Right cardiac atrium (tissue), 5 donors: ENCODE measurements around the gene PCDHGB1. TPM values are rescaled to one million over a fixed set of nuclear protein-coding genes. Genes with fewer than 3 reads are reported as not detected.

ENCODE experiments used
- polyA plus RNA-seq: library from polyadenylated mRNA; stranded (reverse); fragments of 200-250 nt; gene quantifications from one replicate; pipeline ENCODE4 v1.2.3, GENCODE V29; 2013
- total RNA-seq, 4 donors: library from RNA; stranded (reverse); fragmentation: NEBNext Ultra II Directional; extraction: Animal tissue kit (Norgen Biotek cat#: 25700); gene quantifications; one replicate each; pipeline ENCODE4 v1.2.1, GENCODE V29; 2021
- donor health status: healthy with polysubstance abuse.
- donor health status: DM: no; HTN: yes; CAD: no.
- donor health status: DM: no; HTN: no; CAD: no.
- donor health status: DM: no; HTN: yes; CAD: no; lungs with severe emphysema.
- donor health status: DM: yes; HTN: yes; CAD: no.

PCDHGB1 gene
- total and polyA plus RNA-seq, 5 donors: 1.3 to 4.4 (median 3.3) TPM

Other genes with a start within 250 kb of the PCDHGB1 start
Only the 30 nearest of the 37 such genes appear.
- 1 to 10 TPM; 1.7 to 2.4 (median 2.1) TPM for gene PCDHB9, start 162.9 kb upstream of the PCDHGB1 start, total RNA-seq
- gene PCDHB9, start 162.9 kb upstream of the PCDHGB1 start, polyA plus RNA-seq: 0.63 TPM
- gene PCDHB10, start 157.7 kb upstream of the PCDHGB1 start, total RNA-seq: 1 to 10 TPM; 1.1 to 2.0 (median 1.5) TPM
- gene PCDHB10, start 157.7 kb upstream of the PCDHGB1 start, polyA plus RNA-seq: 1.00 TPM
- gene PCDHB11, start 150.5 kb upstream of the PCDHGB1 start, total RNA-seq: 1 to 10 TPM; 1.9 to 2.9 (median 2.5) TPM
- 0.48 TPM for gene PCDHB11, start 150.5 kb upstream of the PCDHGB1 start, polyA plus RNA-seq
- 1 to 10 TPM; 1.7 to 3.3 (median 2.8) TPM for gene PCDHB12, start 141.4 kb upstream of the PCDHGB1 start, total RNA-seq
- gene PCDHB12, start 141.4 kb upstream of the PCDHGB1 start, polyA plus RNA-seq: 0.72 TPM
- gene PCDHB13, start 136.2 kb upstream of the PCDHGB1 start, total RNA-seq: 1 to 10 TPM; 4.3 to 5.8 (median 5.3) TPM
- gene PCDHB13, start 136.2 kb upstream of the PCDHGB1 start, polyA plus RNA-seq: 1.7 TPM
- 1 to 10 TPM; 4.3 to 5.9 (median 5.3) TPM for gene PCDHB14, start 126.8 kb upstream of the PCDHGB1 start, total RNA-seq
- 2.3 TPM for gene PCDHB14, start 126.8 kb upstream of the PCDHGB1 start, polyA plus RNA-seq
- 1 to 10 TPM; 2.9 to 6.7 (median 5.3) TPM for gene PCDHB15, start 104.7 kb upstream of the PCDHGB1 start, total RNA-seq
- 2.5 TPM for gene PCDHB15, start 104.7 kb upstream of the PCDHGB1 start, polyA plus RNA-seq
- gene SLC25A2, start 46.0 kb upstream of the PCDHGB1 start, total RNA-seq: under 1 TPM in 2 of 4 donors, not detected in 2; 0.17 to 0.37 TPM
- gene SLC25A2, start 46.0 kb upstream of the PCDHGB1 start, polyA plus RNA-seq: 0.14 TPM
- 100 to 1,000 TPM in 1 of 4 donors, 10 to 100 TPM in 3; 86.7 to 109 (median 95.1) TPM for gene TAF7, start 29.3 kb upstream of the PCDHGB1 start, total RNA-seq
- gene TAF7, start 29.3 kb upstream of the PCDHGB1 start, polyA plus RNA-seq: 94.6 TPM
- 1 to 10 TPM; 1.7 to 2.8 (median 1.8) TPM for gene PCDHGA1, start 19.6 kb upstream of the PCDHGB1 start, total RNA-seq
- 0.70 TPM for gene PCDHGA1, start 19.6 kb upstream of the PCDHGB1 start, polyA plus RNA-seq
- 1 to 10 TPM; 6.4 to 9.4 (median 7.1) TPM for gene PCDHGA2, start 11.3 kb upstream of the PCDHGB1 start, total RNA-seq
- gene PCDHGA2, start 11.3 kb upstream of the PCDHGB1 start, polyA plus RNA-seq: 2.2 TPM
- 1 to 10 TPM; 4.9 to 7.7 (median 5.6) TPM for gene PCDHGA3, start 6.3 kb upstream of the PCDHGB1 start, total RNA-seq
- gene PCDHGA3, start 6.3 kb upstream of the PCDHGB1 start, polyA plus RNA-seq: 2.1 TPM
- 1 to 10 TPM; 4.4 to 5.8 (median 5.7) TPM for gene PCDHGA4, start 4.9 kb downstream of the PCDHGB1 start, total RNA-seq
- gene PCDHGA4, start 4.9 kb downstream of the PCDHGB1 start, polyA plus RNA-seq: 1.7 TPM
- 1 to 10 TPM; 3.5 to 6.5 (median 5.0) TPM for gene PCDHGB2, start 9.9 kb downstream of the PCDHGB1 start, total RNA-seq
- gene PCDHGB2, start 9.9 kb downstream of the PCDHGB1 start, polyA plus RNA-seq: 1.9 TPM
- 1 to 10 TPM; 3.4 to 4.7 (median 4.2) TPM for gene PCDHGA5, start 14.1 kb downstream of the PCDHGB1 start, total RNA-seq
- gene PCDHGA5, start 14.1 kb downstream of the PCDHGB1 start, polyA plus RNA-seq: 2.0 TPM
- gene PCDHGB3, start 20.1 kb downstream of the PCDHGB1 start, total RNA-seq: 1 to 10 TPM; 4.8 to 5.5 (median 5.1) TPM
- 1.7 TPM for gene PCDHGB3, start 20.1 kb downstream of the PCDHGB1 start, polyA plus RNA-seq
- gene PCDHGA6, start 23.8 kb downstream of the PCDHGB1 start, total RNA-seq: 1 to 10 TPM; 3.7 to 5.3 (median 4.9) TPM
- gene PCDHGA6, start 23.8 kb downstream of the PCDHGB1 start, polyA plus RNA-seq: 2.2 TPM
- gene PCDHGA7, start 32.6 kb downstream of the PCDHGB1 start, total RNA-seq: 1 to 10 TPM; 3.9 to 5.2 (median 4.5) TPM
- gene PCDHGA7, start 32.6 kb downstream of the PCDHGB1 start, polyA plus RNA-seq: 1.8 TPM
- gene PCDHGB4, start 37.6 kb downstream of the PCDHGB1 start, total RNA-seq: 1 to 10 TPM; 4.8 to 5.5 (median 5.3) TPM
- 2.0 TPM for gene PCDHGB4, start 37.6 kb downstream of the PCDHGB1 start, polyA plus RNA-seq
- 1 to 10 TPM; 4.0 to 5.2 (median 4.3) TPM for gene PCDHGA8, start 42.5 kb downstream of the PCDHGB1 start, total RNA-seq
- 1.3 TPM for gene PCDHGA8, start 42.5 kb downstream of the PCDHGB1 start, polyA plus RNA-seq
- gene PCDHGB5, start 47.8 kb downstream of the PCDHGB1 start, total RNA-seq: 1 to 10 TPM; 6.4 to 8.6 (median 6.8) TPM
- 3.3 TPM for gene PCDHGB5, start 47.8 kb downstream of the PCDHGB1 start, polyA plus RNA-seq
- gene PCDHGA9, start 52.7 kb downstream of the PCDHGB1 start, total RNA-seq: 1 to 10 TPM; 3.7 to 5.4 (median 3.7) TPM
- 1.6 TPM for gene PCDHGA9, start 52.7 kb downstream of the PCDHGB1 start, polyA plus RNA-seq
- gene PCDHGB6, start 57.9 kb downstream of the PCDHGB1 start, total RNA-seq: 1 to 10 TPM; 5.9 to 6.6 (median 6.3) TPM
- gene PCDHGB6, start 57.9 kb downstream of the PCDHGB1 start, polyA plus RNA-seq: 3.1 TPM
- 1 to 10 TPM; 3.9 to 5.3 (median 4.5) TPM for gene PCDHGA10, start 62.9 kb downstream of the PCDHGB1 start, total RNA-seq
- gene PCDHGA10, start 62.9 kb downstream of the PCDHGB1 start, polyA plus RNA-seq: 1.6 TPM
- 10 to 100 TPM in 3 of 4 donors, 1 to 10 TPM in 1; 9.7 to 10.6 (median 10.5) TPM for gene PCDHGB7, start 67.6 kb downstream of the PCDHGB1 start, total RNA-seq
- 3.5 TPM for gene PCDHGB7, start 67.6 kb downstream of the PCDHGB1 start, polyA plus RNA-seq
- 1 to 10 TPM; 3.1 to 4.2 (median 3.6) TPM for gene PCDHGA11, start 71.0 kb downstream of the PCDHGB1 start, total RNA-seq
- 2.2 TPM for gene PCDHGA11, start 71.0 kb downstream of the PCDHGB1 start, polyA plus RNA-seq
- gene PCDHGA12, start 80.4 kb downstream of the PCDHGB1 start, total RNA-seq: 1 to 10 TPM; 4.8 to 7.1 (median 5.6) TPM
- 2.7 TPM for gene PCDHGA12, start 80.4 kb downstream of the PCDHGB1 start, polyA plus RNA-seq
- gene PCDHGC3, start 125.9 kb downstream of the PCDHGB1 start, total RNA-seq: 10 to 100 TPM; 19.6 to 42.5 (median 33.5) TPM
- 35.5 TPM for gene PCDHGC3, start 125.9 kb downstream of the PCDHGB1 start, polyA plus RNA-seq
- 1 to 10 TPM; 1.4 to 2.3 (median 1.8) TPM for gene PCDHGC4, start 134.9 kb downstream of the PCDHGB1 start, total RNA-seq
- 1.3 TPM for gene PCDHGC4, start 134.9 kb downstream of the PCDHGB1 start, polyA plus RNA-seq
- gene PCDHGC5, start 139.0 kb downstream of the PCDHGB1 start, total RNA-seq: 1 to 10 TPM; 1.4 to 2.3 (median 1.9) TPM
- gene PCDHGC5, start 139.0 kb downstream of the PCDHGB1 start, polyA plus RNA-seq: 1.4 TPM